Muscle layer of colon (tissue), 2 donors: ENCODE data around the gene CMSS1.
"Not testable (repeated sequence)": the region's sequence is repeated elsewhere in the genome, so short reads cannot be mapped to it uniquely, and the experiment has no call there.

Experiments
- H3K27ac ChIP-seq: one replicate; pipeline ENCODE4 v1.7.0; 2013; ENCODE audit warnings: low read depth, mild to moderate bottlenecking, low read length, moderate library complexity
- H3K27me3 ChIP-seq, 2 donors: one replicate each; pipeline ENCODE4 v1.7.0; 2013; ENCODE audit warnings: low read length in 2 of 2, mild to moderate bottlenecking in 2 of 2; ENCODE audit not compliant: insufficient read depth in 2 of 2, control insufficient read depth in 1 of 2
- H3K36me3 ChIP-seq: one replicate; pipeline ENCODE4 v1.7.0; 2013; ENCODE audit warnings: mild to moderate bottlenecking, low read length; ENCODE audit not compliant: insufficient read depth
- H3K4me1 ChIP-seq: one replicate; pipeline ENCODE4 v1.7.0; 2013; ENCODE audit warnings: mild to moderate bottlenecking, low read length; ENCODE audit not compliant: insufficient read depth
- H3K4me3 ChIP-seq, 2 donors: one replicate each; pipeline ENCODE4 v1.7.0; 2013; ENCODE audit warnings: low read length in 2 of 2, low read depth in 1 of 2, mild to moderate bottlenecking in 1 of 2, moderate library complexity in 1 of 2
- H3K9ac ChIP-seq: one replicate; pipeline ENCODE4 v1.7.0; 2013; ENCODE audit warnings: low read length
- H3K9me3 ChIP-seq: one replicate; pipeline ENCODE4 v1.7.0; 2013; ENCODE audit warnings: mild to moderate bottlenecking, low read length
- donor health status: abdominal sarcoma.
- donor health status: Adenocarcinoma of cecum.

The CMSS1 gene

DNA sequence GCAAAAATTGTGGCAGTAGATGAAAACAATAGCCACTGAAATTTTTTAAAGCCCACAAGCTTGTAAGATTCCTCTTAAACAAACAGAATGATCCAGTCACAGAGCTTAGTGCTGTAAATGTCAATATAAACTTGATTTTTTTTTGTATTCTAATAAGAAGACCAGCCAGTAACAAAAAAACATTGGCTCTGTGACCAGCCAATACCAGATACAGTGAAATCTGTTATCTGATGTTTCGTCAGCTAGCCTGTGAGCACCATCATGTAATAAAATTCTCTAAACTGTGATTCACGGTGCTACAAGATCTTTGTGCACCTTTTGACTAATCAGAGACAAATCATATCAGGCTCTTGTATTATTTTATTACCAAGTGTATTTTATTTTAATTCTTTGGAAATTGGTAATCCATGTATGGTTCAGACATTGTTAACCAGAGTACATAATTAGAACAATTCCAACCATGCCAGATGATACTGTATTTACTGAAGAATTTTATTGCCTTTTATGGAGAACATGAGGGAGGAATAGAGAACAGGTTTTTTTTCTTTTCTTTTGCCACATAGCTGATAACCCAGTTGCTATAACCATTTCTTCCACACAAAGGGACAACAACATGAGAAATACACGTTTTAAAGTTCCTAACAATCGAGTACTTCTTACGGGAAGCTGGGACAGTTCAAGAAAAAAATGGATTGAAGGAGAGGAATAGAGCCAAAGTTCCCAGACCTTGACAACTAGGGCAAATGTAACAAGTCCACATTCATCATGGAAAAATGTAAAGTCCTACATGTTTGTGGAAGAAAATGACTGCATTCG, 224.7 kb downstream of the CMSS1 start:
- no peaks in the 10 kb centered on the region for H3K36me3 ChIP-seq
- peak overlapping the region; percentile 77 for H3K27ac ChIP-seq
- H3K27me3 ChIP-seq = no peaks in the 10 kb centered on the region
- no peak overlapping the region for H3K4me3 ChIP-seq
- no peak overlapping the region for H3K9ac ChIP-seq
- H3K9me3 ChIP-seq = no peaks in the 10 kb centered on the region
- peaks cover 49% of the 10 kb centered on the region for H3K4me1 ChIP-seq

- H3K9ac ChIP-seq = no peak overlapping the region
- peaks cover 58% of the 10 kb centered on the region for H3K4me1 ChIP-seq
- H3K27me3 ChIP-seq = no peaks in the 10 kb centered on the region
- H3K4me3 ChIP-seq = no peak overlapping the region
- H3K9me3 ChIP-seq = no peaks in the 10 kb centered on the region
- H3K36me3 ChIP-seq = no peaks in the 10 kb centered on the region
- peak overlapping the region; percentile 77 for H3K27ac ChIP-seq
Observed at GRCh38 chr3:100043271-100043670, 225.6 kb downstream of the CMSS1 start.

DNA sequence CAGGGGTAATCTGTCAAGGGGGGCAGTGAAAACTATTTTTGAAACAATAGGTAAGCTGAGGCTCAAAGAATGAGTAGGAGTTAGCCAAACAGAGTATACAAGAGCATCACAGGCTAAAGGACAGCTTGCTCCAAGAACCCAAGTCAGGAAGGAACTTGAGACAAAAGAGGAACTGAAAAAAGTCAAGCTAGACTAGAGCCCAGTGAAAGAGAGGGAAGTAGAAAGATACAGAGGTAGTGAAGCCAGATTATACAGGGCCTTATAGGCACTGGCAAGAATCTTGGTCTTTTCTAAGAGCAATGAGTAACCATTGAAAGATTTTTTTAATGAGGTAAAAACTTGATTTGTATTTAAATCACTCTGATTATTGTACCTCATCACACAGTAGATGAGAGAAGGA, 226.7 kb downstream of the CMSS1 start:
- H3K4me3 ChIP-seq = no peak overlapping the region
- H3K4me1 ChIP-seq = peaks cover 62% of the 10 kb centered on the region
- H3K9ac ChIP-seq = no peak overlapping the region
- no peak overlapping the region for H3K27ac ChIP-seq
- no peaks in the 10 kb centered on the region for H3K36me3 ChIP-seq
- no peaks in the 10 kb centered on the region for H3K27me3 ChIP-seq
- H3K9me3 ChIP-seq = no peaks in the 10 kb centered on the region

GRCh38 chr3:100045696-100046095, 228.0 kb downstream of the CMSS1 start:
- Histone ChIP-seq H3K27me3 (no peaks in the 10 kb centered on the region), H3K36me3 (no peaks in the 10 kb centered on the region), H3K9ac (no peak overlapping the region), H3K27ac (peak overlapping the region; percentile 10), H3K9me3 (no peaks in the 10 kb centered on the region), H3K4me3 (no peak overlapping the region), H3K4me1 (peaks cover 53% of the 10 kb centered on the region)

DNA sequence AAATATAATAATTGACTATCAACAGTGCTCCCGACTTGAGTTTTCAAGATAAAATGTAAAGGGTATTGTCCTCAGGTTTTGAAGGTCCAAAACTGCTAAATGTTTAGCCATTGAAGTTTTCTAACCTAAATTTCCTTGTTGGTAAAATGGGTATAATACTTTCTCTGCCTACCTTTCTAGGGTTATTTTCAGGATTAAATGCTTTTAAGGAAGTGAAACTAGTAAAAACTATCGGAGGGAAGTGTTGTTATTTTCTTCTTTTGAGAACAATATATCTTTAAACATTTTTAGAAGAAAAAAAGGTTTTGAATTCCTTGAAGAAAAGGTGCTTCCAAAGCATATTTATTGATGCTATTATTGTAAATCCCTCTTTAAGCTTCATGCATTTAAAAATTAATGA, 229.3 kb downstream of the CMSS1 start:
- Histone ChIP-seq H3K4me1 (peaks cover 41% of the 10 kb centered on the region), H3K36me3 (no peaks in the 10 kb centered on the region), H3K27ac (peak overlapping the region; percentile 75), H3K9ac (no peak overlapping the region), H3K4me3 (no peak overlapping the region), H3K9me3 (no peaks in the 10 kb centered on the region), H3K27me3 (no peaks in the 10 kb centered on the region)

DNA sequence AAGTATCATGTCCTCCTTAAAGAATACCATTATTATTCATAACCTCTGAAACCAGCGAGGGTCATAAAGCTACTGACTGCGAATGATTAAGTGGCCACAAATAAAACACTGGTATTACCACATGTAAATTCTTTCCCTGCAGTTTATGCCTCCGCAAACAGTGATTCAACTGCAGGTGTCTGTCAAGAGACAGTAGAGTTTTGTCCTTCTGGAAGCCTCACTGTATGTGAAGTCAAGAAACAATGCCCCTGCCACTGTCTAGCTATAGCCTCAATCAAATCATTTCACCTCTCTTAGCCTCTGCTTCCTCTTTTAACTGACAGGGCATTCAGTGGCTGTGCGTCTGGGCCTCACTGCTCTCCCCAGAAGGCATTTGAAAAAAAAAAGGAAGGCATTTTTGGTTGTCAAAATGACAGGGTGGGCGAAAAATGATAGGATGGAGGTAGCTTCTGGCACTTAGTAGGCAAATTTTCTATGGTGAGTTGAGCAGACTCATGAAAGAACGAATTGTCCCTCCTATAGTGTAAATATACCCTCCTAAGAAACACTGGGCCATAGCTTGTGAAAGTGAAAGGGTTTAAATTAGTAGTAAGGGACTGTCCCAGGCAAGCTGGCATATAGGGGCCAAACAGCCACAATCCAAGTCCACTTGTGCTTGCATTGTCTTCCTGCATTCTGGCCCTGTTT, 229.9 kb downstream of the CMSS1 start:
- Histone ChIP-seq H3K4me1 (peaks cover 34% of the 10 kb centered on the region), H3K27me3 (no peaks in the 10 kb centered on the region), H3K9ac (no peak overlapping the region), H3K36me3 (no peaks in the 10 kb centered on the region), H3K9me3 (no peaks in the 10 kb centered on the region), H3K4me3 (peak overlapping the region in 1 of 2 donors; percentile 25), H3K27ac (peak overlapping the region; percentile 75)

DNA sequence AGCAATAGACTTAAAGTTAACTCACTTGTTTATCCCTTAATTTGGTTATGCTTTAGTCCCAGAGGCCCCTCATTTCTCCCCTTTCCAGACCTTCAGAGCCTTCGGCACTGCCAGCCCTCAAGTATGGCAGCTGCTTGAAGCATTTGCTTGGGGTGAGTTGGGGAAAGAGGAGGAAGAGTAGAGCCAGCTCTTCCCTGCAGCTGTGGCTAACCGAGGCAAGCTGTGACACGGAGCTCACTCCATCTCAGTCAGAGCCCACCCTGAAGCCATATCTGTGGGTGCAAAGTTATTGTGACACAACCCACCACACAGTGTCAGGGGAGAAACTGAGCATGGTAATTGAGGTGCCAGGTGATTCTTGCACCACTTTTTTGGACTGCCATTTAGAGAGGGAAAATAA, 230.6 kb downstream of the CMSS1 start:
- Histone ChIP-seq H3K9ac (no peak overlapping the region), H3K36me3 (no peaks in the 10 kb centered on the region), H3K27ac (peak overlapping the region; percentile 75), H3K27me3 (no peaks in the 10 kb centered on the region), H3K4me1 (peaks cover 29% of the 10 kb centered on the region), H3K9me3 (no peaks in the 10 kb centered on the region), H3K4me3 (no peak overlapping the region)

GRCh38 chr3:100051513-100051912, 233.9 kb downstream of the CMSS1 start:
- H3K4me3 ChIP-seq, H3K27ac ChIP-seq, H3K36me3 ChIP-seq, H3K9ac ChIP-seq, H3K9me3 ChIP-seq, H3K27me3 ChIP-seq: not testable (repeated sequence)
- H3K4me1 ChIP-seq = peaks cover 18% of the 10 kb centered on the region

DNA sequence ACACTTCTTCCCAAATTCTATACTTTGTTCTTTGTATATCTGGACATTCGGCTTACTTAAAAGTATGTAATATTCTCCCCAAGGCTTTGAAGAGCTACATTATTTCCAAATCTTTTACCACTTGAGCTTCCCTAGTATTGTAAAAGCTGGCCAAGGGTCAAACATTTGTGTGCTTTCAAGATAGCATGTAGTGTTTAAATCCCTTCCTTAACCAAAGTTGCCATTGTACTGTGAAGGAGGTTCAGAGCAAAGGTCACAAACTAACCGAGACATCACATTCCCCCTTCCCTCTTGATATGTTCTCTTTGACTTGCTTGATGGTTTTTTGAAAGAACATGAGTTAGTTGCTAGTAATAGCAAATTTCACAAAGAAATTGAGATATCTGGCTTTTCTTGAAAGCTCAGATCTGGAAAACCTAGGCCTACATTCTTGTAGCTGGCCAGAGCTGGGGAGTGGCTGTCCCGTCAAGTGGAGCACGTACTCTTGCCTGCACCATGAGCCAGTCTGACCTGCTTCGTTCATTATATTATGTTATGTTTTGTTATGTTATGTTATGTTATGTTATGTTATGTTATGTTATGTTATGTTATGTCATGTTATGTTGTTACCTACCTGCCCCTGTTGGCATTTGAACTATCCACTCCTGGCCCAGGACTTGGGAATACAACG, 236.4 kb downstream of the CMSS1 start:
- Histone ChIP-seq H3K36me3 (no peaks in the 10 kb centered on the region), H3K27me3 (no peaks in the 10 kb centered on the region), H3K4me3 (no peak overlapping the region), H3K9me3 (no peaks in the 10 kb centered on the region), H3K4me1 (no peaks in the 10 kb centered on the region), H3K9ac (no peak overlapping the region), H3K27ac (no peak overlapping the region)

DNA sequence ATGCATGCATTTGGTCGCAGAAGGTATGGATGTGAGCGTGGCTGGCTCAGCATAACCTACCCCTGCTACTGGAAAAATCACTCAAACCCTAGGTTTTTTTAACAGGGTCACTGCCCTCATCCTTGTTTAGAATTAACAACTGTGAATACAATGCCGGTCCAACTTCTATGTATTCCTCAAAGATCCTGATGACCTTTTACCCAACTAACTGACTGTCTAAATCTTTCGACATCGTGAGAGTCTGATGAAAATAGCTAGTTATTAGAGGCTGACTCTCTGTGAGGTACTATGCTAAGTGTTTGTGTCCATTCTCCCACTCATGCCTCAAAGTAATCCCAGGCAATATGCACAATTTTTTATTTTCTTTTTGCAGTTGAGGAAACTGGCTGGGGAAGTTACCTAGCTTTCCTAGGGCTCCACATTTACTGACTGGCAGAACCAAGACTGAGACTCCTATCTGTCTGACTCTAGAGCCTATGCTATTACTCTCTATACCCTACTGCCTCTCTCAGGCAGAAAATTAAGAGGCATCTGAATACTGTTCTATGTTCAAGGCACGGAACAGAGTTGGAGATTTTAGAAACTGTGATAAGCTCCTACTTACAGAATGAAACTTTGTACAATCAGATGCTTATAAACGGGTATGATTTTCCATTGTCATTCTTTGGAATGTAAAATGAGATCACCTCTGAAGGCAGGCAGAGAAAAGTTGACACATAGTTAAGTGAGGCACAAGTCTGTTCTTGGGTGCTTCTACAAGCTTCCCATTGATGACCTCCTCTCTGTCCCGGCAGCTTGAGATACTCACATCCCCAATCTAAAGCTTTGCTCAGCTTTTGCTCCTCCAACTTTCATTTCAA, 240.3 kb downstream of the CMSS1 start:
- Histone ChIP-seq H3K9me3 (no peaks in the 10 kb centered on the region), H3K36me3 (no peaks in the 10 kb centered on the region), H3K4me3 (no peak overlapping the region), H3K27ac (no peak overlapping the region), H3K9ac (no peak overlapping the region), H3K27me3 (no peaks in the 10 kb centered on the region), H3K4me1 (no peaks in the 10 kb centered on the region)

- Histone ChIP-seq H3K9me3 (no peaks in the 10 kb centered on the region), H3K4me1 (peaks cover 8% of the 10 kb centered on the region), H3K9ac (no peak overlapping the region), H3K36me3 (no peaks in the 10 kb centered on the region), H3K27me3 (no peaks in the 10 kb centered on the region), H3K27ac (no peak overlapping the region), H3K4me3 (no peak overlapping the region)
Observed at GRCh38 chr3:100059472-100059871, 241.8 kb downstream of the CMSS1 start.
